ENCODE results near the gene ALS2. TPM values are rescaled to one million over a fixed set of nuclear protein-coding genes. Genes with fewer than 3 reads are reported as not detected.

The ALS2 gene
- total RNA-seq, 1 donor from 2014 or later = 28.4 TPM

- Mint-ChIP-seq H3K9me3 (ENCODE audit: low read depth) (peaks cover 7% of the 10 kb centered on the region), H3K36me3 (ENCODE audit: low read depth) (no peaks in the 10 kb centered on the region), H3K27ac (ENCODE audit: unreplicated experiment) (no peak overlapping the region), H3K27me3 (ENCODE audit: low read depth) (no peaks in the 10 kb centered on the region), H3K4me1 (ENCODE audit: low read depth) (peaks cover 11% of the 10 kb centered on the region), H3K4me3 (ENCODE audit: unreplicated experiment) (no peak overlapping the region)
- no peak for TF ChIP-seq CTCF (IDR thresholded peaks at IDR 0.05)
- DNase-seq (ENCODE audit: low spot score) = no peak
These were observed 116.4 kb downstream of the ALS2 start for GRCh38 chr2:201664334-201664733.

GRCh38 chr2:201661366-201661765, 119.4 kb downstream of the ALS2 start:
- DNase-seq (ENCODE audit: low spot score) = no peak
- H3K9me3 Mint-ChIP-seq (ENCODE audit: low read depth) = no peaks in the 10 kb centered on the region
- no peaks in the 10 kb centered on the region for H3K36me3 Mint-ChIP-seq (ENCODE audit: low read depth)
- no peak overlapping the region for H3K4me3 Mint-ChIP-seq (ENCODE audit: unreplicated experiment)
- no peak overlapping the region for H3K27ac Mint-ChIP-seq (ENCODE audit: unreplicated experiment)
- no peak for TF ChIP-seq CTCF (IDR thresholded peaks at IDR 0.05)
- peaks cover 8% of the 10 kb centered on the region for H3K4me1 Mint-ChIP-seq (ENCODE audit: low read depth)
- no peaks in the 10 kb centered on the region for H3K27me3 Mint-ChIP-seq (ENCODE audit: low read depth)

DNA sequence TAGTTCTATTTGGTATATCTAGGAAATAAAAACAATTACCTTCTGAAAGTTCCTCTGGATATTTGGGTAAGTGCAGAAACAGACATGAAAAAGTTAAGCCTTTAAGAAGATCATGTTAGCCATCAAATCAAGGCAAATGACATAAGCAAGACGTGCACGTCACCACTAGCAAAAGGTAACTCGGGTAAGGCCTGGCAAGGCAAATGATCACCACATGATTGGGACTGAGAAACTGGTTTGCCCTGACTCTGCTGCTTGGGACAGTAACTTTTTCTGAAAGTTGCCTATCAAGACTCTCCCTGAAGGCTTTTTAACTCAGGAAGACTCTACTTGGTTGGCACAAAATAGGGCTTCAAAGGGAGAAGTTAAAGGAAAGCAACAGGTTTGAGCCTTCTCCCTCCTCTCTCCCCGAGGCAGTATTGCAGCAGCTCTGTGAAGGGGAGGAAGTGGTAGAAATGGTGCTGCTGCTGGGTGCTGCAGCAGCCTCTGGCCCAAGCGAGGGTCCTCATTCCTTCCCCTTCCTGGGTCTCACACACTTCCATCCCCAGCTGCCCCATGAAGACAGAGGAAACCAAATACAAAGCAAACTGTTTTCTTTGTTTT, 120.3 kb downstream of the ALS2 start:
- no peak for DNase-seq (ENCODE audit: low spot score)
- no peaks in the 10 kb centered on the region for H3K9me3 Mint-ChIP-seq (ENCODE audit: low read depth)
- no peak overlapping the region for H3K27ac Mint-ChIP-seq (ENCODE audit: unreplicated experiment)
- TF ChIP-seq CTCF (IDR thresholded peaks at IDR 0.05) = no peak
- peaks cover 7% of the 10 kb centered on the region for H3K4me1 Mint-ChIP-seq (ENCODE audit: low read depth)
- no peaks in the 10 kb centered on the region for H3K27me3 Mint-ChIP-seq (ENCODE audit: low read depth)
- H3K36me3 Mint-ChIP-seq (ENCODE audit: low read depth) = no peaks in the 10 kb centered on the region
- H3K4me3 Mint-ChIP-seq (ENCODE audit: unreplicated experiment) = no peak overlapping the region

DNA sequence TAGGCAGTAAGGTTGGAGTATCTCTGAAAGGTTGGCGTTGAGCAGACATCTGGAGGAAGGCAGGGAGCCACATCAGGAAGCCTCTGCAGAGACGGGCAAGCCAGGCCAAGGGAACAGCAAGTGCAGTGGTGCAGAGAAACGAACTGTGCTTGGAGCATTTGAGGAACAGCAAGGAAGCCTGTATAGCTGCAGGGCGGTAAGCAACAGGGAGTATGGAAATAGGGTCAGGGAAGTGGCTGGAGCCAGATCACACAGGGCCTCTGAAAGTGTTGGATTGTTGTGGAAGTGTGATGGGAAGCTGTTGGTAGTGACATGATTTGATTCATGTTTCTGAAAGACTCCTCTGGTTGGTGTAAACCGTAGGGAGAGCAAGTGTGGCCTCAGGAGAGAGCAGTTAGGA, 124.0 kb downstream of the ALS2 start:
- no peaks in the 10 kb centered on the region for H3K27me3 Mint-ChIP-seq (ENCODE audit: low read depth)
- no peak for DNase-seq (ENCODE audit: low spot score)
- H3K9me3 Mint-ChIP-seq (ENCODE audit: low read depth) = no peaks in the 10 kb centered on the region
- no peaks in the 10 kb centered on the region for H3K36me3 Mint-ChIP-seq (ENCODE audit: low read depth)
- H3K4me1 Mint-ChIP-seq (ENCODE audit: low read depth) = peaks cover 40% of the 10 kb centered on the region
- H3K4me3 Mint-ChIP-seq (ENCODE audit: unreplicated experiment) = no peak overlapping the region
- H3K27ac Mint-ChIP-seq (ENCODE audit: unreplicated experiment) = no peak overlapping the region
- no peak for TF ChIP-seq CTCF (IDR thresholded peaks at IDR 0.05)

GRCh38 chr2:201656102-201656501, 124.6 kb downstream of the ALS2 start:
- Mint-ChIP-seq H3K36me3 (ENCODE audit: low read depth) (no peaks in the 10 kb centered on the region), H3K4me1 (ENCODE audit: low read depth) (peaks cover 40% of the 10 kb centered on the region), H3K9me3 (ENCODE audit: low read depth) (no peaks in the 10 kb centered on the region), H3K27me3 (ENCODE audit: low read depth) (no peaks in the 10 kb centered on the region), H3K27ac (ENCODE audit: unreplicated experiment) (no peak overlapping the region), H3K4me3 (ENCODE audit: unreplicated experiment) (no peak overlapping the region)
- DNase-seq (ENCODE audit: low spot score) = no peak
- TF ChIP-seq CTCF (IDR thresholded peaks at IDR 0.05) = no peak
